ENCODE data around the gene GAD1. TPM values are rescaled to one million over a fixed set of nuclear protein-coding genes. Genes with fewer than 3 reads are reported as not detected.

Gene GAD1
- polyA plus RNA-seq, 1 donor from 2014 or later, result 56.3 TPM

DNA sequence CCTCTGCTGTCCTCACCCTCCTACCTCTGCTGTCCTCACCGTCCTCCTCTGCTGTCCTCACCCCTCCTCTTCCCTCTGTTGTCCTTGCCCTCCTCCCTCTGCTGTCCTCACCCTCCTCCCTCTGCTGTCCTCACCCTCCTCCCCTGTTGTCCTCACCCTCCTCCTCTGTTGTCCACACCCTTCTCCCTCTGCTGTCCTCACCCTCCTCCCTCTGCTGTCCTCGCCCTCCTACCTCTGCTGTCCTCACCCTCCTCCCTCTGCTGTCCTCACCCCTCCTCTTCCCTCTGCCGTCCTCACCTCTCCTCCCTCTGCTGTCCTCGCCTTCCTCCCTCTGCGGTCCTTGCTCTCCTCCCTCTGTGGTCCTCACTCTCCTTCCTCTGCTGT, 11.8 kb downstream of the GAD1 start:
- Histone ChIP-seq H3K9me3 (ENCODE audit: low read length) (no peaks in the 10 kb centered on the region), H3K27me3 (ENCODE audit: insufficient read depth, low read depth, low read length) (peaks cover 13% of the 10 kb centered on the region), H3K79me2 (replicated peaks; ENCODE audit: insufficient read depth, low read length) (no peaks in the 10 kb centered on the region), H3F3A (ENCODE audit: insufficient read depth, low read length, poor library complexity, severe bottlenecking) (no peaks in the 10 kb centered on the region), H4K20me1 (ENCODE audit: insufficient read depth) (no peaks in the 10 kb centered on the region), H3K36me3 (ENCODE audit: insufficient read depth, low read length) (no peaks in the 10 kb centered on the region), H3K4me2 (ENCODE audit: low read length) (no peak overlapping the region), H3K27ac (ENCODE audit: low read length) (no peak overlapping the region), H3K4me3 (ENCODE audit: low read length) (no peak overlapping the region), H2AFZ (ENCODE audit: low read depth, low read length) (no peak overlapping the region), H3K9me2 (ENCODE audit: insufficient read depth, low read length) (no peaks in the 10 kb centered on the region), H3K9ac (ENCODE audit: low read length) (no peak overlapping the region)
- TF ChIP-seq EZH2 (IDR thresholded peaks at IDR 0.05; ENCODE audit: borderline replicate concordance, insufficient read depth, low read length, poor library complexity, severe bottlenecking) (no peak), SMC3 (conservative IDR thresholded peaks at IDR 0.05; ENCODE audit: poor library complexity) (no peak), RAD21 (conservative IDR thresholded peaks at IDR 0.05) (no peak), EP300 (conservative IDR thresholded peaks at IDR 0.05; ENCODE audit: poor library complexity, severe bottlenecking) (no peak), TAF1 (IDR thresholded peaks at IDR 0.05; ENCODE audit: low read depth) (no peak), MXI1 (conservative IDR thresholded peaks at IDR 0.05; ENCODE audit: poor library complexity, severe bottlenecking) (no peak)

DNA sequence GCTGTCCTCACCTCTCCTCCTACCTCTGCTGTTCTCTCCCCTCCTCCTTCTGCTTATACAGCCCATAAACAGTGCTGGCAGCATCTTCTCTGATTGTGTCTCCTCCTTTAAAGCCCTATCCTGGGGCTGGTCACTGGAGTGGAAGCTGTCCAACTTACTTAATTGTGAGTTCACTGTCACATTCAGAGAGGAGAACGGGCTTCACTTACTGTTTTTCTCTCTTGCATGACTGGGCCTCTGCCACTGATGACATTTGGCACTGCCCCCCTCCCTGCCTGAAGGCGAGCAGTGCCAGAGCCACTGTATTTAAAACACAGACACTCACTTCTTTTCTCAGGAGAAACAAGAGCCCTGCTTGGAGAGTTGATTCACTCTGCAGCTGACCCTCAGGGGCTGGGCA, 12.3 kb downstream of the GAD1 start:
- no peaks in the 10 kb centered on the region for H3K9me3 ChIP-seq (ENCODE audit: low read length)
- no peaks in the 10 kb centered on the region for H3F3A ChIP-seq (ENCODE audit: insufficient read depth, low read length, poor library complexity, severe bottlenecking)
- H3K27me3 ChIP-seq (ENCODE audit: insufficient read depth, low read depth, low read length), result peaks cover 8% of the 10 kb centered on the region
- no peak overlapping the region for H2AFZ ChIP-seq (ENCODE audit: low read depth, low read length)
- H3K4me2 ChIP-seq (ENCODE audit: low read length), result no peak overlapping the region
- TF ChIP-seq MXI1 (conservative IDR thresholded peaks at IDR 0.05; ENCODE audit: poor library complexity, severe bottlenecking) (no peak), POLR2AphosphoS5 (IDR thresholded peaks at IDR 0.05) (no peak), SMC3 (conservative IDR thresholded peaks at IDR 0.05; ENCODE audit: poor library complexity) (no peak), TAF1 (IDR thresholded peaks at IDR 0.05; ENCODE audit: low read depth) (no peak), EZH2 (IDR thresholded peaks at IDR 0.05; ENCODE audit: borderline replicate concordance, insufficient read depth, low read length, poor library complexity, severe bottlenecking) (no peak), RAD21 (conservative IDR thresholded peaks at IDR 0.05) (no peak), EP300 (conservative IDR thresholded peaks at IDR 0.05; ENCODE audit: poor library complexity, severe bottlenecking) (no peak)
- TF ChIP-seq, protein P1, sequence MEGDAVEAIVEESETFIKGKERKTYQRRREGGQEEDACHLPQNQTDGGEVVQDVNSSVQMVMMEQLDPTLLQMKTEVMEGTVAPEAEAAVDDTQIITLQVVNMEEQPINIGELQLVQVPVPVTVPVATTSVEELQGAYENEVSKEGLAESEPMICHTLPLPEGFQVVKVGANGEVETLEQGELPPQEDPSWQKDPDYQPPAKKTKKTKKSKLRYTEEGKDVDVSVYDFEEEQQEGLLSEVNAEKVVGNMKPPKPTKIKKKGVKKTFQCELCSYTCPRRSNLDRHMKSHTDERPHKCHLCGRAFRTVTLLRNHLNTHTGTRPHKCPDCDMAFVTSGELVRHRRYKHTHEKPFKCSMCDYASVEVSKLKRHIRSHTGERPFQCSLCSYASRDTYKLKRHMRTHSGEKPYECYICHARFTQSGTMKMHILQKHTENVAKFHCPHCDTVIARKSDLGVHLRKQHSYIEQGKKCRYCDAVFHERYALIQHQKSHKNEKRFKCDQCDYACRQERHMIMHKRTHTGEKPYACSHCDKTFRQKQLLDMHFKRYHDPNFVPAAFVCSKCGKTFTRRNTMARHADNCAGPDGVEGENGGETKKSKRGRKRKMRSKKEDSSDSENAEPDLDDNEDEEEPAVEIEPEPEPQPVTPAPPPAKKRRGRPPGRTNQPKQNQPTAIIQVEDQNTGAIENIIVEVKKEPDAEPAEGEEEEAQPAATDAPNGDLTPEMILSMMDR (IDR thresholded peaks at IDR 0.05; ENCODE audit: poor library complexity, severe bottlenecking), result no peak
- TF ChIP-seq, protein P2, sequence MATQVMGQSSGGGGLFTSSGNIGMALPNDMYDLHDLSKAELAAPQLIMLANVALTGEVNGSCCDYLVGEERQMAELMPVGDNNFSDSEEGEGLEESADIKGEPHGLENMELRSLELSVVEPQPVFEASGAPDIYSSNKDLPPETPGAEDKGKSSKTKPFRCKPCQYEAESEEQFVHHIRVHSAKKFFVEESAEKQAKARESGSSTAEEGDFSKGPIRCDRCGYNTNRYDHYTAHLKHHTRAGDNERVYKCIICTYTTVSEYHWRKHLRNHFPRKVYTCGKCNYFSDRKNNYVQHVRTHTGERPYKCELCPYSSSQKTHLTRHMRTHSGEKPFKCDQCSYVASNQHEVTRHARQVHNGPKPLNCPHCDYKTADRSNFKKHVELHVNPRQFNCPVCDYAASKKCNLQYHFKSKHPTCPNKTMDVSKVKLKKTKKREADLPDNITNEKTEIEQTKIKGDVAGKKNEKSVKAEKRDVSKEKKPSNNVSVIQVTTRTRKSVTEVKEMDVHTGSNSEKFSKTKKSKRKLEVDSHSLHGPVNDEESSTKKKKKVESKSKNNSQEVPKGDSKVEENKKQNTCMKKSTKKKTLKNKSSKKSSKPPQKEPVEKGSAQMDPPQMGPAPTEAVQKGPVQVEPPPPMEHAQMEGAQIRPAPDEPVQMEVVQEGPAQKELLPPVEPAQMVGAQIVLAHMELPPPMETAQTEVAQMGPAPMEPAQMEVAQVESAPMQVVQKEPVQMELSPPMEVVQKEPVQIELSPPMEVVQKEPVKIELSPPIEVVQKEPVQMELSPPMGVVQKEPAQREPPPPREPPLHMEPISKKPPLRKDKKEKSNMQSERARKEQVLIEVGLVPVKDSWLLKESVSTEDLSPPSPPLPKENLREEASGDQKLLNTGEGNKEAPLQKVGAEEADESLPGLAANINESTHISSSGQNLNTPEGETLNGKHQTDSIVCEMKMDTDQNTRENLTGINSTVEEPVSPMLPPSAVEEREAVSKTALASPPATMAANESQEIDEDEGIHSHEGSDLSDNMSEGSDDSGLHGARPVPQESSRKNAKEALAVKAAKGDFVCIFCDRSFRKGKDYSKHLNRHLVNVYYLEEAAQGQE (IDR thresholded peaks at IDR 0.05; ENCODE audit: borderline replicate concordance), result no peak
- H3K79me2 ChIP-seq (replicated peaks; ENCODE audit: insufficient read depth, low read length), result no peaks in the 10 kb centered on the region
- H3K9ac ChIP-seq (ENCODE audit: low read length), result no peak overlapping the region
- H3K4me3 ChIP-seq (ENCODE audit: low read length), result no peak overlapping the region
- no peaks in the 10 kb centered on the region for H3K36me3 ChIP-seq (ENCODE audit: insufficient read depth, low read length)
- H3K27ac ChIP-seq (ENCODE audit: low read length), result no peak overlapping the region
- no peaks in the 10 kb centered on the region for H3K9me2 ChIP-seq (ENCODE audit: insufficient read depth, low read length)
- no peaks in the 10 kb centered on the region for H4K20me1 ChIP-seq (ENCODE audit: insufficient read depth)
